ENCODE data around the gene PCSK4.

DNA sequence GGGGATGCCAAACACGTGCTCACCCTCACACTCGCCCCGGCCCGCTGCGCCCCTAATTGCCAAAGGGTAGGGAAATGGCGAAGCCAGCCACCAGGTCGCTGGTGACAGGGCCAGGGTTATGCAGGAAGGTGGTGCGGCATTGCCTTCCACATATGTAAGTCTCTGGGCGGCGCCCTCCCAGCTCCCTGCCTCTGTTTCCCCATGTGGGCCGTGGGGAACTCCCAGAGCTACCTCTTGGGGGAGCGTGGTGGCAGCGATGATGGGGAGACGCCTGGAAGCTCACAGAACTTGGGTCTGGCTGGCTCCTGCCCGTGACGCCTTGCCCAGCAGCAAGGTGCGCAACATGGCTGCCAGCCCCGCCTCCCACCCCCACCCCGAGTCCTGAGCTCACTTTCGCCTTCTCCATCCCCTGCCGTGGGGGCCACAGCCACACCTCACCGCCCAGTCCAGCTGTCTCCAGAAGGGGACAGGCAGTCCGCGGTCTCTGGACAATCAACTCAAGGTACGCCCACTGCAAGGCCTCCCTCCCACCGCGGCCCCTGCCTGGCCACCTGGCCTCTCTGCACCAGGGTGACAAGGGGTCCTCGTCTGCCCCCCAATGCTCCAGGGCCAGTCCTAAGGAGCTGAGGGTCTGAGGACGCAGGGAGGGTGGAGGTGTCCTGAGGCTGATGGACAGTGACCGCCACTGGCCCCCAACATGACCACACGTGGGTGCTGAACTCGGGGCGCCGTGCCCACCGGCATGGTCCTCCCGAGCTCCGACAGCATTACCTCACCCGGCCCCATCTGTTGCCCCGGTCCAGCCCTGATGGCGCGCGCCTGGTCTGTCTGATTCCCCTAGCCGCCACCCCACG lies 17.7 kb downstream of the PCSK4 start:
- TF ChIP-seq, protein P1, sequence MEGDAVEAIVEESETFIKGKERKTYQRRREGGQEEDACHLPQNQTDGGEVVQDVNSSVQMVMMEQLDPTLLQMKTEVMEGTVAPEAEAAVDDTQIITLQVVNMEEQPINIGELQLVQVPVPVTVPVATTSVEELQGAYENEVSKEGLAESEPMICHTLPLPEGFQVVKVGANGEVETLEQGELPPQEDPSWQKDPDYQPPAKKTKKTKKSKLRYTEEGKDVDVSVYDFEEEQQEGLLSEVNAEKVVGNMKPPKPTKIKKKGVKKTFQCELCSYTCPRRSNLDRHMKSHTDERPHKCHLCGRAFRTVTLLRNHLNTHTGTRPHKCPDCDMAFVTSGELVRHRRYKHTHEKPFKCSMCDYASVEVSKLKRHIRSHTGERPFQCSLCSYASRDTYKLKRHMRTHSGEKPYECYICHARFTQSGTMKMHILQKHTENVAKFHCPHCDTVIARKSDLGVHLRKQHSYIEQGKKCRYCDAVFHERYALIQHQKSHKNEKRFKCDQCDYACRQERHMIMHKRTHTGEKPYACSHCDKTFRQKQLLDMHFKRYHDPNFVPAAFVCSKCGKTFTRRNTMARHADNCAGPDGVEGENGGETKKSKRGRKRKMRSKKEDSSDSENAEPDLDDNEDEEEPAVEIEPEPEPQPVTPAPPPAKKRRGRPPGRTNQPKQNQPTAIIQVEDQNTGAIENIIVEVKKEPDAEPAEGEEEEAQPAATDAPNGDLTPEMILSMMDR (IDR thresholded peaks at IDR 0.05; ENCODE audit: low read depth, low read length, poor library complexity, severe bottlenecking), result no peak
- TF ChIP-seq EZH2phosphoT487 (IDR thresholded peaks at IDR 0.05; ENCODE audit: borderline replicate concordance, low read length), result no peak

All from DOHH2 (cell line).